ENCODE data around the gene NSMF.

NSMF gene

GRCh38 chr9:137494550-137495351, 35.6 kb upstream of the NSMF start:
- no peak for TF ChIP-seq CTCF (IDR thresholded peaks at IDR 0.05; ENCODE audit: low read depth, low read length)
- no peak overlapping the region for H3K4me3 ChIP-seq (ENCODE audit: low read depth, low read length)

DNA sequence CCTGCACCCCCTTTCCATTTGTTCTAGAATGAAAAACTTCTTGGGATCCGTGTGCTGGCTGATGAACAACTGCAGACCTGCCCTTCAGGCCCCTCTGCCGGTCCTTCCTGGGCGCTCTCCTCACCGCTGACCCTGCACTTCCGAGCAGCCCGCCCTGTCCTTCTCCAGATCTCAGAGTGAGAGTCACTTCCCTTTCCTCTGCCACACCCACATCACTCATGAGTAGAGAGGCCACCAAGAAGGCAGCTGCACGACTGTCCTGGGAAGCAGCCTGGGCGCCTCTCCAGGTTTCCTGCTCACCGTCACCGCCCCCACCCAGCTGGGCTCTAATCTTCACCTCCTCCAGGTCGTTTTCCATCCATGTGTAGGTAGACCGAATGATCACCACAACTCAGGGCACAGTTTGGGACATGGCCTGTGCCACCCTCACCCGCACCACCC, 35.0 kb upstream of the NSMF start:
- no peak overlapping the region for H3K4me3 ChIP-seq (ENCODE audit: low read depth, low read length)
- TF ChIP-seq CTCF (IDR thresholded peaks at IDR 0.05; ENCODE audit: low read depth, low read length): no peak

DNA sequence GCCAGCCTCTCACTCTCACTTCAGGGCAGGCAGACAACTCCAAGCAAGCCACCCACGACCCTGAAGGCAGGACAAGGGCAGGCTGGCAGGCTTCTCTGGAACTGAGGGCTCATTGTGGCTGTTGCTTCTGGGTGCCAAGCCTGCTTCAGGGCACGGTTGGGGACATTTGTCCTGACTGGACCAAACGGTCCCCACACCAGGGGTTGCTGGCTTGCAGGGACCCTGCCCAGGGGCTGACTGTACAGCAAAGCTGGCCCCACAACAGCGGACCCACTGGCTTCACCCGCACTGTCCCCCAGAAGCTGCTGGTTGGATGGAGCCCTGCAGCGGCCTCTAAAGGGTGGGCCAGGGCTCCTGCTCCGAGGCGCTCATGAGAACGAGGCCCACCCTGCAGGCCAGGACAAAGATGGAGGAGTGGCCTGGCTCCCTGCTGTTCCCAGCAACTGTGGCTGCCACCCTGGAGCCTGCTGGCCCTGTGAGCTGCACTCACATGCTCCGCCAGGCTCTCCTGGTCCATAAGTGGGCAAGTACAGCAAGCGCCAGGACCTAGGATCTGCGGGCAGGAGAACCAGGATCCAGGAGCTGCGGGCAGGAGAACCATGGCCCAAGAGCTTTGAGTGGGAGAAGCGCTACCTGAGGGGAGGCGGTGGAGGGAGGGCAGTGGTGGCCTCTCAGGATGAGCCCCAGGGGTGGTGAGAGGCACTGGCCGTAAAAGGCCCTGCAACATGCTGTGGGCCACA, 34.4 kb upstream of the NSMF start:
- TF ChIP-seq CTCF (IDR thresholded peaks at IDR 0.05; ENCODE audit: low read depth, low read length): no peak
- H3K4me3 ChIP-seq (ENCODE audit: low read depth, low read length): no peak overlapping the region

GRCh38 chr9:137492464-137493363, 33.6 kb upstream of the NSMF start:
- no peak for TF ChIP-seq CTCF (IDR thresholded peaks at IDR 0.05; ENCODE audit: low read depth, low read length)
- no peak overlapping the region for H3K4me3 ChIP-seq (ENCODE audit: low read depth, low read length)

- TF ChIP-seq CTCF (IDR thresholded peaks at IDR 0.05; ENCODE audit: low read depth, low read length): no peak
- H3K4me3 ChIP-seq (ENCODE audit: low read depth, low read length): no peak overlapping the region
Observed at GRCh38 chr9:137491735-137492432, 32.8 kb upstream of the NSMF start.

DNA sequence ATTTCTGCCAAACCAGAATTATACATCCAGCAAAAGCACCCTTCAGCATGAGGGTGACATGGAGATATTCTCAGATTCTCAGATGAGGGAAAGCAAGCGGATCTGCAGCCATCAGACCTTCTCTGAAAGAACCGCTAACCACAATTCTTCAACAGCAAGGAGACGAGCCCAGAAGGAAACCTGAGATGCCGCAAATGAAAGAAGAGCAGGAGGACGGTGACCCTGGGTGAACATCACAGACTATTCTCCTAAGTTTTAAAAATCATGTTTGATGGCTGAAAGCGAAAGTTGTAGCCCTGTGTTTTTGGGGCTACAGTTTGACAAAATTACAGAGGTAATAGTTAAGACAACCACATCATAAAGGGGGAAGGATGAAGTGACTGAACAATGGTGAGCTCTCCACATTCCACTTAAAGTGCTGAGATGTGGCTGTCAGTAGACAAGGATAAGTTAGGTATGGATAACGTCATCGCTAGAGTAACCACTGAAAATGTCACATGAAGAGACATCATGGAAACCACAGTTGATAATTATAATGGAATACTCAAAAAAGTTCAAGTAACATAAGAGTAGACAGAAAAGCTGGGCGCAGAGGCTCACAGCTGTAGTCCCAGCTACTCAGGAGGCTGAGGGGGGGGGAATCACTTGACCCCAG, 31.5 kb upstream of the NSMF start:
- H3K4me3 ChIP-seq (ENCODE audit: low read depth, low read length): no peak overlapping the region
- no peak for TF ChIP-seq CTCF (IDR thresholded peaks at IDR 0.05; ENCODE audit: low read depth, low read length)

Data from WI38 (cell line).